DMS114 treated with DMSO at 0.1 percent for 48 hours (cell line): ENCODE results near the gene CRACR2B.

ENCODE experiments used
- DNase-seq: peaks from one replicate; lab custom pipeline; 2025; ENCODE audit not compliant: unreplicated experiment; lab: John Stamatoyannopoulos, UW

Gene CRACR2B

DNA sequence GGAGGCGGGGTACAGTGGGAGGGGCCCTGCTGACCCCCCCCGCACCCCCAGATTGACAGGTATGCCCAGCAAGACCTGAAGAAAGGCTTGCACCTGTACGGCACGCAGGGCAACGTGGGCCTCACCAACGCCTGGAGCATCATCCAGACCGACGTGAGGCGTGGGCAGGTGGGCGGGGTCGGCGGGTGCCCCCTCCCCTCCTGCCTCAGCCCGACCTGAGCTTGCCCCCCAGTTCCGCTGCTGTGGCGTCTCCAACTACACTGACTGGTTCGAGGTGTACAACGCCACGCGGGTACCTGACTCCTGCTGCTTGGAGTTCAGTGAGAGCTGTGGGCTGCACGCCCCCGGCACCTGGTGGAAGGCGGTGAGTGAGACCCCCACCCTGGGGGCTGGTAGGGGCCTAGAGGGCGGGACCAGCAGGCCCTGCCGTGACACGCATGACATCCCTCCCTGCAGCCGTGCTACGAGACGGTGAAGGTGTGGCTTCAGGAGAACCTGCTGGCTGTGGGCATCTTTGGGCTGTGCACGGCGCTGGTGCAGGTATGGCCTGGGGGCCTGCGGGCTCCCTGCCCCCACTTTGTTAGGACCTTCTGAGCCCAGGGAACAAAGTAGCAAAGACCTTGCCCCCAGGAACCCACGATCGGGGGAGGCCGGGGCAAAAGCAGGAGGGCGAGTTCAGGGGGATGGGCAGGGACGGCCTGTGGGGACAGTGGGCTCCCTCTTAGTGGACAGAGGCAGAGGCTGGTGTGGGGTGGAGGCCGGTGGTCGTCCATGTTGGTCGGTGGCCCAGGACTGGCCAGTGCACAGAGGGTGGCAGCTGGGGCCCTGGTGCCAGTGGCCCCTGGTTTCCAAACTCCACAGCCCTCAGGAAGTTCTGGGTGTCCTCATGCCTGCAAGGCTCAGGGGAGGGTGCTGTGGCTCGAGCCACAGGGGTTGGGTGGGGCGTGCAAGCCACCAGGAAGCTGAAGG lies 38.0 kb downstream of the CRACR2B start:
- no peak for DNase-seq

GRCh38 chr11:866481-866880 lies 38.8 kb downstream of the CRACR2B start:
- no peak for DNase-seq

GRCh38 chr11:867856-868358 lies 40.2 kb downstream of the CRACR2B start:
- DNase-seq: no peak

DNA sequence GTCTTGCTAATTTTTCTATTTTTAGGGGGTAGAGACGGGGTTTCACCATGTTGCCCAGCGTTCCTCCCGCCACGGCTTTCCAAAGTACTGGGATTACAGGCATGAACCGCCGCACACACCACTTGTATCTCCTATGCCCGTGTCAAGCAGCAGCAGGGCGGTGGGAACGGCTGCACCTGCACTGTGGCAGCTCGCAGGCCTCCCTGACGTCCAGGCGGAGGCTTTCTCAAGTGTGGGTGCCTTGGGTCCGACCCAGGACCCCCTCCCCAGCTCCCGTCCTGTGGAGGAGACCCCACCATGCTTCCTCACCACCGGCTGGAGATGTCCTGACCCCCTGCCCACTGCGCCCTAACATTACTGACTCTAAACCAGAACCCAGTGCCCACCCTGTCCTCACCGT lies 40.7 kb downstream of the CRACR2B start:
- DNase-seq: no peak

- DNase-seq: no peak
These were observed 41.1 kb downstream of the CRACR2B start for GRCh38 chr11:868802-869201.

DNA sequence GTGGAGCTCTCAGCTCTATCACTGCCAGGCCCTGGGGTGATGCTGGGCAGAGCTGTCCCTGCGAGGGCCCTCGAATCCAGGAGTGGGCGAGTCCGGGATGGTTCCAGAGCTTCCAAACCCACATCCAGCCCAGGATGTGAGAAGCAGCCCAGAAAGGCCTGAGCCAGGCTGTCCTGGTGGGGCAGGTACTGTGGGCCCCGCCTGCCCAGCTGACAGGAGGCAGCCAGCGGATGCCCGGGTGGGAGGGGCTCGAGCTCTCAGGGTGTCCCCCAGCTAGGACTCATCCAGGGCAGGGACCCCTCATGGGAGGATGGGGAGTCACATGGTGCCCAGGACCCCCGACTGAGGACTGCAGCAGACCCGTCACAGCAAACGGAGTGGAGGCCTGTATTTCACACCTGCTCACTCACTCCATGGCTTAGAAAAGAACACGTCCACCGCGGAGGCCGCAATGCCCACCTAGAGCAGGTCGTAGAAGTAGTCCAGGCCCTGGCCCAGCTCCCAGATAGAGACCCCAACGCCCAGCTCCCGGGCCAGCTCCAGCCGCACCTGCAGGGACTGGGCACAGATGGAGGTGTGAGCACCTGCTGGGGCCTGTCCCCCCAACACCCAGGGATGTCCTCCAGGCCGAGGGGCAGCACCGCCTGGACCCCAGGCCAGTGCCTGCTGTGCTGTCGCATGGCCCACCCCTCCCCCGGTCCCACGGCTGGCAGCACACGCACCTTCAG lies 41.8 kb downstream of the CRACR2B start:
- DNase-seq: no peak

- no peak for DNase-seq
These were observed 42.4 kb downstream of the CRACR2B start for GRCh38 chr11:870127-870413.

- no peak for DNase-seq
These were observed 42.7 kb downstream of the CRACR2B start for GRCh38 chr11:870418-870817.

GRCh38 chr11:871472-871871 lies 43.8 kb downstream of the CRACR2B start:
- no peak for DNase-seq

- no peak for DNase-seq
These were observed 45.1 kb downstream of the CRACR2B start for GRCh38 chr11:872799-873198.

DNA sequence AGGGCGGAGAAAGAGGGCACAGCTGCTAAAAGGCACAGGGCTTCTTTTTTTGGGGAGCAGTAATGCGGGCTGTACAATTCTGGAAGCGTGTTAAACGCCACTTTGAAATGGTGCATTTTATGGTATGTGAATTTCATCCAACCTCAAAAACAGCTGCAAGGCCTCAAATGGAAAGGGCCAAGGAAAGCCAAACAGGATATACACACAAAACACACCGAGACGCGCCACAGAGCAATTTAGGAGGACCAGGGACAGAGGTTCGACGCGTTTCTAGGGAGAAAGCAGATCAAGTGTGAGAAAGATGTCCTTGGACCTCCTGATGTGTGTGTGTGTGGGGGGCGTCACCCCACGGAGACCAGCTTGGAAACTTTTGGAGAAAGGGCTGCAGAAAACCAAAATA lies 46.0 kb downstream of the CRACR2B start:
- no peak for DNase-seq

- DNase-seq: no peak
These were observed 47.5 kb downstream of the CRACR2B start for GRCh38 chr11:875203-875602.

- DNase-seq: no peak
These were observed 48.1 kb downstream of the CRACR2B start for GRCh38 chr11:875769-876301.

DNA sequence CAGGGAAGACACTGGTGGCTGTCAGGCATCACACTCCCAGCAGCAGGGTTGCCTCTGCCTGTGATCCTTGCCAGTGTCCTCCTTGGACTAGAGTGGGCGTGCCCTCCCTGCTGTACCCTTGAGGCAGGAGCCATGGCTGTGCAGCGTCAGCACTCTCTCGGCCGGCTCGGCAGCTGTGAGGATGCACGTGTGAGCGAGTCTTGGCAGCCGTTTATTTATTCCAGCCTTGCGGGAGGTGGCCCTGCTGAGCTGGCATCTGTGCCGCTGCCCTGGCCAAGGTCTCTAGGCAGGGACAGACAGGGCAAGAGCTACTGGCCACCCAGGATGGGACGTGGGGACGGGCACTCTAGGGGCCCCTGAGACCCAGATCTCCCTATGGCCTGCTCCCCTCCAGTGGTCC lies 48.8 kb downstream of the CRACR2B start:
- DNase-seq: no peak

DNA sequence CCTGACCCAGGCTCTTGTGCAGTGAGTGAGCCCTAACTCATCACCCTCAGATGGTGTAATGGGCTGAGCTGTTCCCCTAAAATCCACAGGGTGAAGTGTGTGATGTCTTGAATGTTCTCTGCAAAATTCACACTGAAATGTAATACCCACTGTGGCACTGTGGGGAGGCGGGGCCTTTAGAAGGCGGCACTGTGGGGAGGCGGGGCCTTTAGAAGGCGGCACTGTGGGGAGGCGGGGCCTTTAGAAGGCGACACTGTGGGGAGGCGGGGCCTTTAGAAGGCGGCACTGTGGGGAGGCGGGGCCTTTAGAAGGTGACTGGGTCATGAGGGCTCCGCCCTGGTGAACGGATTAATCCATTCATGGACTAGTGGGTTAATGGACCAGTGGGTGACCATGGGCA lies 49.8 kb downstream of the CRACR2B start:
- DNase-seq: no peak

- DNase-seq: no peak
These were observed 52.7 kb downstream of the CRACR2B start for GRCh38 chr11:880447-880846.
